Esophagus squamous epithelium (tissue), 4 donors: ENCODE results near the gene TNNI3.

Experiments used
- POLR2A ChIP-seq, 4 donors: fragments of 450-650 bp; IDR thresholded peaks; one replicate each; pipeline ENCODE4 v1.6.1; 2017; ENCODE audit warnings: antibody characterized with exemption in 4 of 4, mild to moderate bottlenecking in 4 of 4, moderate library complexity in 3 of 4
- TF ChIP-seq, protein P1 (sequence below), 6 experiments: fragments of 450-650 bp in 4 of 6; fragments of 200-600 bp in 2 of 6; sonication (generic) in 2 of 6; IDR thresholded peaks; one replicate each; pipeline ENCODE4 v1.5.1; 2016 to 2019; ENCODE audit warnings: antibody characterized with exemption in 6 of 6, mild to moderate bottlenecking in 4 of 6, moderate library complexity in 4 of 6

DNA sequence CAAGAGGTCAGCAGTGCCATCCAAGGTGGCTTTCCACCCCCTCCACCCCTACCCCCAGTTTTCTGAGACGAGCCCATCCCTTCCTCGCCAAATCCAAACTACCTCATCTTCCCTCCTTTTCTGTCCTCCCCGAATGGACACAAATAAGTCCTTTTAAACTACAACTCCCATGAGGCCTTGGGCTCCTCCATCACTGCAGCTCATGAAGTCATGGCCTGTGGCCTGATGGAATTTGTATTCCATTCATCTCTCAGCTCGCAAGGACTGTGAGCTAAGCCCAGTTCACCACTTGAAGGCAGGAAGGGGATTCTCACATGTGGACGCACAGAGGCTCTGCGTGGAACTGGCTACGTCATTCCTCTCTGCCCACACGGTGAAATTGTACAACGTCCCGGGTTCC is 39.3 kb upstream of the TNNI3 start:
- TF ChIP-seq, protein P1, sequence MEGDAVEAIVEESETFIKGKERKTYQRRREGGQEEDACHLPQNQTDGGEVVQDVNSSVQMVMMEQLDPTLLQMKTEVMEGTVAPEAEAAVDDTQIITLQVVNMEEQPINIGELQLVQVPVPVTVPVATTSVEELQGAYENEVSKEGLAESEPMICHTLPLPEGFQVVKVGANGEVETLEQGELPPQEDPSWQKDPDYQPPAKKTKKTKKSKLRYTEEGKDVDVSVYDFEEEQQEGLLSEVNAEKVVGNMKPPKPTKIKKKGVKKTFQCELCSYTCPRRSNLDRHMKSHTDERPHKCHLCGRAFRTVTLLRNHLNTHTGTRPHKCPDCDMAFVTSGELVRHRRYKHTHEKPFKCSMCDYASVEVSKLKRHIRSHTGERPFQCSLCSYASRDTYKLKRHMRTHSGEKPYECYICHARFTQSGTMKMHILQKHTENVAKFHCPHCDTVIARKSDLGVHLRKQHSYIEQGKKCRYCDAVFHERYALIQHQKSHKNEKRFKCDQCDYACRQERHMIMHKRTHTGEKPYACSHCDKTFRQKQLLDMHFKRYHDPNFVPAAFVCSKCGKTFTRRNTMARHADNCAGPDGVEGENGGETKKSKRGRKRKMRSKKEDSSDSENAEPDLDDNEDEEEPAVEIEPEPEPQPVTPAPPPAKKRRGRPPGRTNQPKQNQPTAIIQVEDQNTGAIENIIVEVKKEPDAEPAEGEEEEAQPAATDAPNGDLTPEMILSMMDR (IDR thresholded peaks at IDR 0.05) = no peak
- no peak for TF ChIP-seq POLR2A (IDR thresholded peaks at IDR 0.05)
